Osteocyte (in vitro differentiated cells): ENCODE data around the gene SP5. TPM values are rescaled to one million over a fixed set of nuclear protein-coding genes. Genes with fewer than 3 reads are reported as not detected.

Experiments
- DNase-seq: peaks from one replicate; pipeline ENCODE4 v3.0.0; 2021; ENCODE audit warnings: mixed read lengths; ENCODE audit not compliant: unreplicated experiment; ENCODE audit errors: extremely low spot score
- H3K27ac Mint-ChIP-seq: one replicate; pipeline ENCODE4 v1.8.0; 2021; ENCODE audit warnings: mild to moderate bottlenecking, mixed read lengths; ENCODE audit not compliant: unreplicated experiment
- H3K27me3 Mint-ChIP-seq: one replicate; pipeline ENCODE4 v1.8.0; 2021; ENCODE audit warnings: mixed read lengths; ENCODE audit not compliant: unreplicated experiment
- H3K36me3 Mint-ChIP-seq: one replicate; pipeline ENCODE4 v1.8.0; 2021; ENCODE audit warnings: mixed read lengths; ENCODE audit not compliant: unreplicated experiment
- H3K4me1 Mint-ChIP-seq: one replicate; pipeline ENCODE4 v1.8.0; 2021; ENCODE audit warnings: mixed read lengths; ENCODE audit not compliant: unreplicated experiment
- H3K4me3 Mint-ChIP-seq: one replicate; pipeline ENCODE4 v1.8.0; 2021; ENCODE audit warnings: mild to moderate bottlenecking, moderate library complexity, mixed read lengths; ENCODE audit not compliant: unreplicated experiment
- H3K9me3 Mint-ChIP-seq: one replicate; pipeline ENCODE4 v1.8.0; 2021; ENCODE audit warnings: mixed read lengths; ENCODE audit not compliant: unreplicated experiment
- total RNA-seq: library from RNA; stranded (reverse); gene quantifications from 2 replicates; pipeline ENCODE4 v1.2.1, GENCODE V29; 2021
- TF ChIP-seq, protein P1 (sequence below): fragments of 200-600 bp; sonication (generic); IDR thresholded peaks from 2 replicates; pipeline ENCODE4 v1.5.0; 2021; ENCODE audit warnings: antibody characterized with exemption, mild to moderate bottlenecking, moderate library complexity

Gene SP5
- total RNA-seq, 1 donor from 2014 or later = not detected

DNA sequence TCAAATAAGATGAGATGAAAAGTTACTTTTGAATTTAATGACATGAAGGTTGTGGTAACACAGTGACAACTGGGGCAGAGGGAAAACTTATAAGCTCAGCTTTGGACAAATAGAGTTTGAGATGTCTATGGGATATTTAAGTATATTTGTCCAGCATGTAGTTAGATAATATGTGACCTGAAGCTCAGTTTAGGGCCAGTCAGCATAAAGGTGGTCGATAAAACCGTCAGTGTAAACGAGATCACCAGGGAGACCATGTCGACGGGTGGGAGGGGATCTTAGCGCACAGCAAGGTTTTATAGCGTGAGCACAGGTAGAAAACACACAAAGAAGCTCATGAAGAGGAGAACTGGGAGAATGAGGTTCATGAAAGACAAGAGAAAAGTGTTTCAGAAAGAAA, 47.6 kb downstream of the SP5 start:
- TF ChIP-seq, protein P1, sequence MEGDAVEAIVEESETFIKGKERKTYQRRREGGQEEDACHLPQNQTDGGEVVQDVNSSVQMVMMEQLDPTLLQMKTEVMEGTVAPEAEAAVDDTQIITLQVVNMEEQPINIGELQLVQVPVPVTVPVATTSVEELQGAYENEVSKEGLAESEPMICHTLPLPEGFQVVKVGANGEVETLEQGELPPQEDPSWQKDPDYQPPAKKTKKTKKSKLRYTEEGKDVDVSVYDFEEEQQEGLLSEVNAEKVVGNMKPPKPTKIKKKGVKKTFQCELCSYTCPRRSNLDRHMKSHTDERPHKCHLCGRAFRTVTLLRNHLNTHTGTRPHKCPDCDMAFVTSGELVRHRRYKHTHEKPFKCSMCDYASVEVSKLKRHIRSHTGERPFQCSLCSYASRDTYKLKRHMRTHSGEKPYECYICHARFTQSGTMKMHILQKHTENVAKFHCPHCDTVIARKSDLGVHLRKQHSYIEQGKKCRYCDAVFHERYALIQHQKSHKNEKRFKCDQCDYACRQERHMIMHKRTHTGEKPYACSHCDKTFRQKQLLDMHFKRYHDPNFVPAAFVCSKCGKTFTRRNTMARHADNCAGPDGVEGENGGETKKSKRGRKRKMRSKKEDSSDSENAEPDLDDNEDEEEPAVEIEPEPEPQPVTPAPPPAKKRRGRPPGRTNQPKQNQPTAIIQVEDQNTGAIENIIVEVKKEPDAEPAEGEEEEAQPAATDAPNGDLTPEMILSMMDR = no peak
- no peaks in the 10 kb centered on the region for H3K36me3 Mint-ChIP-seq
- peaks cover 33% of the 10 kb centered on the region for H3K27me3 Mint-ChIP-seq
- no peaks in the 10 kb centered on the region for H3K9me3 Mint-ChIP-seq
- H3K4me3 Mint-ChIP-seq = no peak overlapping the region
- no peaks in the 10 kb centered on the region for H3K4me1 Mint-ChIP-seq
- DNase-seq = no peak
- H3K27ac Mint-ChIP-seq = no peak overlapping the region

DNA sequence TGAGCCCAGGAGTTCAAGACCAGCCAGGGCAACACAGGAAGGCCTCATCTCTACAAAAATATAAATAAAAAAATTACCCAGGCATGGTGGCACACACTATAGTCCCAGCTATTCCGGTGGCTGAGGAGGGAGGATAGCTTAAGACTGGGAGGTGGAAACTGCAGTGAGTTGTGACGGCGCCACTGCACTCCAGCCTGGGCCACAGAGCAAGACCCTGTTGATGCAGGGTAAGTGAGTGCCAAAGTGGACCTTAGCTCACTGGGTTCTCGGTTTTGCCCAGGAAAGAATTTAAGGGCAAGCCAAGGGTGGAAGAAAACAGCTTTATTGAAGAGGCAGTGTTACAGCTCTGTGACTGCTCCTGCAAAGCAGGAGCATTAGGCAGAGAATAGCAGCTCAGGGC, 48.1 kb downstream of the SP5 start:
- H3K36me3 Mint-ChIP-seq = no peaks in the 10 kb centered on the region
- H3K27me3 Mint-ChIP-seq = peaks cover 38% of the 10 kb centered on the region
- H3K4me3 Mint-ChIP-seq = no peak overlapping the region

DNA sequence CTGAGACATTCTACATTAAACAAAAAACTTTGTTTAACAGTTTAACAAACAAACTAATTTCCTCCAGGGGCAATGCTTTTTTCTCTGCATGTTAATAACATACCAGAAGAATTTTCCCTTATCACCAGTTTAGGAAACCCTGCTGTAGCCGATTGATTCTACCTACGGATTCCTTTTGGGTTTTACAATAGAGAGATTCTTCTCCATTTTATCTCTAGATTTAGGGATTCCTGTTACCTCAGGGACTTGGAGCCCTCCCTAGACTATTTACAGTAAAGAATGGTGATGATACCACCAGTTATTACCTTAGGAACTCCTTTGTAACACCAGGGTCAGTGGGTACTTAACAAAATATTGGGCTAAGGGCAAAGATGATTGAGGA, 49.7 kb downstream of the SP5 start:
- H3K36me3 Mint-ChIP-seq = no peaks in the 10 kb centered on the region
- H3K4me3 Mint-ChIP-seq = no peak overlapping the region
- peaks cover 37% of the 10 kb centered on the region for H3K27me3 Mint-ChIP-seq
- H3K4me1 Mint-ChIP-seq = no peaks in the 10 kb centered on the region
- TF ChIP-seq, protein P1 = no peak
- DNase-seq = no peak
- no peak overlapping the region for H3K27ac Mint-ChIP-seq
- H3K9me3 Mint-ChIP-seq = no peaks in the 10 kb centered on the region

More for the DNA sequence above, 48.1 kb downstream of the SP5 start:
- Mint-ChIP-seq H3K9me3 (no peaks in the 10 kb centered on the region), H3K4me1 (no peaks in the 10 kb centered on the region), H3K27ac (no peak overlapping the region)
- DNase-seq = no peak
- TF ChIP-seq, protein P1 = no peak

DNA sequence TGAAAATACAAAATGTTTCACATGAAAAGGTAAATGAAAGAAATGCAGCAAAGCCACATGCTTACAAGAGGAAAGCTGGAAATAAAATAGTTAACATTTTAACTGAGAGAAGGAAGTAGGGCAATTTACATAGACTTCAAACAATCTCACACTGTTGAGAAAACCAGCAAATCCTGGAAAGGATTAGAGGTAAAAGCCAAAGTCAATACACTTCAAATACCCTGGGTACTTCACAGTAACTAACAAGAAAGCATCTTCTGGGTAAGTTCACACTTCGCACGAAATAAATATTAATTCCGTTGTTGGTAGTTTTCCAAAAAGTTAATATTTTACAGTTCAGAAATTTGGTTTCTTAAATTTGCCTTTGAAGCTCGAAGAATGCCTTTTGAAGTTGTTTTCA, 51.6 kb downstream of the SP5 start:
- H3K4me3 Mint-ChIP-seq = no peak overlapping the region
- no peaks in the 10 kb centered on the region for H3K36me3 Mint-ChIP-seq
- H3K27me3 Mint-ChIP-seq = peaks cover 43% of the 10 kb centered on the region
- DNase-seq = no peak
- H3K27ac Mint-ChIP-seq = no peak overlapping the region
- H3K9me3 Mint-ChIP-seq = no peaks in the 10 kb centered on the region
- TF ChIP-seq, protein P1 = no peak
- peaks cover 9% of the 10 kb centered on the region for H3K4me1 Mint-ChIP-seq

Other genes starting within 250 kb of the SP5 start
- not detected in 2 replicates for gene ERICH2, start 55.0 kb downstream of the SP5 start, total RNA-seq
- gene GAD1, start 101.5 kb downstream of the SP5 start, total RNA-seq = not detected in 2 replicates
- gene GORASP2, start 213.9 kb downstream of the SP5 start, total RNA-seq = 94.7 and 99.5 TPM in 2 replicates